DOHH2 (cell line): ENCODE results near the gene DCAF4.

ENCODE experiments used
- CTCF ChIP-seq: fragments of 200-600 bp; sonication (generic); IDR thresholded peaks from one replicate; pipeline ENCODE4 v1.5.1; 2014; ENCODE audit warnings: antibody characterized with exemption, mild to moderate bottlenecking, low read depth, low read length; ENCODE audit not compliant: poor library complexity, severe bottlenecking
- EZH2phosphoT487 ChIP-seq: fragments of 200-600 bp; sonication (generic); IDR thresholded peaks from 2 replicates; pipeline ENCODE4 v1.6.1; 2017; ENCODE audit warnings: borderline replicate concordance, mild to moderate bottlenecking, antibody characterized with exemption, low read length, moderate library complexity, mixed read lengths

DNA sequence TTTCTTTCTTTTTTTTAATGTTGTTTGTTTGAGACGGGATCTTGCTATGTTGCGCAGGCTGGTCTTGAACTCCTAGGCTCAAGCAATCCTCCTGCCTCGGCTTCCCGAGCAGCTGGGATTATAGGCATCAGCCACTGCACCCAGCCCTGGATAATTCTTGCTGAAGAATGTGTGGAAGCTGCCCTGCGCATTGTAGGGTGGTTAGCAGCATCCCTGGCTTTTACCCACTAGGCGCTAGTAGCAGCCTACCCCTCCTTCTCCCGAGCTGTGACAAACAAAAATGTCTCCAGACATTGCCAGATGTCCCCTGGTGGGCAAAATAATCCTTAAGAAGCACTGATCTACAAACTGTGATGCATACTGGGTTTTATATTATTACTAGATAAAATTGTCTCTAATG, 6.6 kb downstream of the DCAF4 start:
- no peak for TF ChIP-seq EZH2phosphoT487
- no peak for TF ChIP-seq CTCF
